Neutrophil (primary cell): ENCODE results near the gene SPNS2.

ENCODE experiments used
- H3K27ac ChIP-seq: fragments of 200-600 bp; sonication (generic); 2 replicates; pipeline ENCODE4 v1.5.1; 2016; ENCODE audit warnings: mild to moderate bottlenecking, moderate library complexity
- H3K27me3 ChIP-seq: fragments of 200-600 bp; sonication (generic); 2 replicates; pipeline ENCODE4 v1.6.0; 2016; ENCODE audit warnings: mild to moderate bottlenecking
- H3K36me3 ChIP-seq: fragments of 200-600 bp; sonication (generic); 2 replicates; pipeline ENCODE4 v1.5.1; 2017
- H3K4me1 ChIP-seq, 2 experiments: fragments of 200-600 bp in 1 of 2; sonication (generic) in 1 of 2; 1 replicate in 1 of 2; 2 replicates in 1 of 2; pipeline versions ENCODE4 v1.5.1 to v1.6.1; 2013 to 2016; ENCODE audit warnings: low read depth in 1 of 2, low read length in 1 of 2, mild to moderate bottlenecking in 1 of 2, moderate library complexity in 1 of 2; ENCODE audit not compliant: control insufficient read depth in 1 of 2, insufficient read depth in 1 of 2
- H3K4me3 ChIP-seq, 2 experiments: fragments of 200-600 bp in 1 of 2; sonication (generic) in 1 of 2; 1 replicate in 1 of 2; 2 replicates in 1 of 2; pipeline ENCODE4 v1.5.1; 2013 to 2016; ENCODE audit warnings: low read depth in 1 of 2, low read length in 1 of 2, mild to moderate bottlenecking in 1 of 2, moderate library complexity in 1 of 2
- H3K9me3 ChIP-seq: fragments of 200-600 bp; sonication (generic); 2 replicates; pipeline ENCODE4 v1.5.1; 2016
- CTCF ChIP-seq: fragments of 200-600 bp; sonication (generic); IDR thresholded peaks from 2 replicates; pipeline ENCODE4 v1.5.1; 2016; ENCODE audit warnings: antibody characterized with exemption

SPNS2 gene

GRCh38 chr17:4527566-4528125 is 29.0 kb downstream of the SPNS2 start:
- peaks cover 16 to 17% of the 10 kb centered on the region in 2 experiments for H3K4me1 ChIP-seq
- no peaks in the 10 kb centered on the region for H3K27me3 ChIP-seq
- no peaks in the 10 kb centered on the region for H3K9me3 ChIP-seq
- peaks cover 10% of the 10 kb centered on the region for H3K36me3 ChIP-seq
- no peak overlapping the region for H3K4me3 ChIP-seq
- H3K27ac ChIP-seq = no peak overlapping the region
- no peak for TF ChIP-seq CTCF

- H3K9me3 ChIP-seq = no peaks in the 10 kb centered on the region
- peaks cover 18 to 20% of the 10 kb centered on the region in 2 experiments for H3K4me1 ChIP-seq
- H3K36me3 ChIP-seq = peaks cover 20% of the 10 kb centered on the region
- no peaks in the 10 kb centered on the region for H3K27me3 ChIP-seq
- TF ChIP-seq CTCF = no peak
- no peak overlapping the region for H3K4me3 ChIP-seq
- H3K27ac ChIP-seq = no peak overlapping the region
Observed at GRCh38 chr17:4529533-4530152, 31.0 kb downstream of the SPNS2 start.

GRCh38 chr17:4530799-4531730 is 32.4 kb downstream of the SPNS2 start:
- H3K4me3 ChIP-seq = no peak overlapping the region
- no peaks in the 10 kb centered on the region for H3K27me3 ChIP-seq

GRCh38 chr17:4531988-4532736 is 33.5 kb downstream of the SPNS2 start:
- Histone ChIP-seq H3K4me1 (peaks cover 28 to 29% of the 10 kb centered on the region in 2 experiments), H3K4me3 (no peak overlapping the region), H3K36me3 (peaks cover 23% of the 10 kb centered on the region), H3K9me3 (no peaks in the 10 kb centered on the region), H3K27me3 (no peaks in the 10 kb centered on the region), H3K27ac (no peak overlapping the region)
- TF ChIP-seq CTCF = no peak

More at GRCh38 chr17:4530799-4531730, 32.4 kb downstream of the SPNS2 start:
- peaks cover 18 to 20% of the 10 kb centered on the region in 2 experiments for H3K4me1 ChIP-seq
- peak overlapping the region; percentile 34 for H3K27ac ChIP-seq
- no peaks in the 10 kb centered on the region for H3K9me3 ChIP-seq
- TF ChIP-seq CTCF = no peak
- H3K36me3 ChIP-seq = peaks cover 22% of the 10 kb centered on the region

GRCh38 chr17:4532860-4533522 is 34.3 kb downstream of the SPNS2 start:
- TF ChIP-seq CTCF = no peak
- peaks cover 31% of the 10 kb centered on the region for H3K36me3 ChIP-seq
- no peaks in the 10 kb centered on the region for H3K9me3 ChIP-seq
- H3K27ac ChIP-seq = no peak overlapping the region
- H3K4me3 ChIP-seq = no peak overlapping the region
- H3K4me1 ChIP-seq = peaks cover 29 to 30% of the 10 kb centered on the region in 2 experiments
- H3K27me3 ChIP-seq = no peaks in the 10 kb centered on the region
